GM10266 (cell line): Measurements from ENCODE around the gene NOP58.

Source experiments
- DNase-seq: peaks from one replicate; pipeline ENCODE4 v3.0.0; 2012; ENCODE audit errors: extremely low spot score
- TF ChIP-seq, protein P1 (sequence below): IDR thresholded peaks from 2 replicates; pipeline ENCODE4 v1.5.1; 2012; ENCODE audit warnings: mild to moderate bottlenecking, low read depth; ENCODE audit not compliant: control insufficient read depth, insufficient read depth; ENCODE audit errors: missing control alignments

NOP58 gene

DNA sequence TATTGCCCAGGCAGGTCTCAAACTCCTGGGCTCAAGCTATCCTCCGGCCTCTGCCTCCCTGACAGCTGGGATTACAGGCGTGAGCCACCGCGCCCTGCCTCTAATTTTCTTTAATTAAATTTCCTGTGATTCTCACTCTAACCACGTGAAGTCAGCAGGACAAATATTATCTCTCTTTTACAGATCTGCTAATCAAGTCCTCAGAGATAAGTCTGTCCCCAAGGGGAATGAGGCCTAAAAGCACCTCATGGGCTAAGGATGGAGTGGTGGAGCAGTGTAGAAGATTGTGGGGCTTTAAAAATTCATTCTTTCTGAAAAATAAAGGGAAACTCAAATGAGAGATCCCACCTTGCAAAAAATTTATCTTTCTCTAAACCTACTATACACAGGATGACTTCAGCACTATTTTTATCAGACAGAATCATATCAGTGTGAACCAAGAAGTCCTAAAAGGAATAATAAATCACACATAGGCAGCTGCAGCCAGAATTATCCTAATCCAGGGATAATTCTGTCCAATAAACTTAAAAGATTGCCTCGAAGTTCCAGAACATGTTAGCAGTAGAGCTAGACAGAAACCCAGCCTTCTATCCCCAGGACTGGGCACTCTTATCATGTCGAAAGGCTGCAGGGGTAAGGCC, 72.3 kb downstream of the NOP58 start:
- no peak for DNase-seq
- TF ChIP-seq, protein P1, sequence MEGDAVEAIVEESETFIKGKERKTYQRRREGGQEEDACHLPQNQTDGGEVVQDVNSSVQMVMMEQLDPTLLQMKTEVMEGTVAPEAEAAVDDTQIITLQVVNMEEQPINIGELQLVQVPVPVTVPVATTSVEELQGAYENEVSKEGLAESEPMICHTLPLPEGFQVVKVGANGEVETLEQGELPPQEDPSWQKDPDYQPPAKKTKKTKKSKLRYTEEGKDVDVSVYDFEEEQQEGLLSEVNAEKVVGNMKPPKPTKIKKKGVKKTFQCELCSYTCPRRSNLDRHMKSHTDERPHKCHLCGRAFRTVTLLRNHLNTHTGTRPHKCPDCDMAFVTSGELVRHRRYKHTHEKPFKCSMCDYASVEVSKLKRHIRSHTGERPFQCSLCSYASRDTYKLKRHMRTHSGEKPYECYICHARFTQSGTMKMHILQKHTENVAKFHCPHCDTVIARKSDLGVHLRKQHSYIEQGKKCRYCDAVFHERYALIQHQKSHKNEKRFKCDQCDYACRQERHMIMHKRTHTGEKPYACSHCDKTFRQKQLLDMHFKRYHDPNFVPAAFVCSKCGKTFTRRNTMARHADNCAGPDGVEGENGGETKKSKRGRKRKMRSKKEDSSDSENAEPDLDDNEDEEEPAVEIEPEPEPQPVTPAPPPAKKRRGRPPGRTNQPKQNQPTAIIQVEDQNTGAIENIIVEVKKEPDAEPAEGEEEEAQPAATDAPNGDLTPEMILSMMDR: no peak

DNA sequence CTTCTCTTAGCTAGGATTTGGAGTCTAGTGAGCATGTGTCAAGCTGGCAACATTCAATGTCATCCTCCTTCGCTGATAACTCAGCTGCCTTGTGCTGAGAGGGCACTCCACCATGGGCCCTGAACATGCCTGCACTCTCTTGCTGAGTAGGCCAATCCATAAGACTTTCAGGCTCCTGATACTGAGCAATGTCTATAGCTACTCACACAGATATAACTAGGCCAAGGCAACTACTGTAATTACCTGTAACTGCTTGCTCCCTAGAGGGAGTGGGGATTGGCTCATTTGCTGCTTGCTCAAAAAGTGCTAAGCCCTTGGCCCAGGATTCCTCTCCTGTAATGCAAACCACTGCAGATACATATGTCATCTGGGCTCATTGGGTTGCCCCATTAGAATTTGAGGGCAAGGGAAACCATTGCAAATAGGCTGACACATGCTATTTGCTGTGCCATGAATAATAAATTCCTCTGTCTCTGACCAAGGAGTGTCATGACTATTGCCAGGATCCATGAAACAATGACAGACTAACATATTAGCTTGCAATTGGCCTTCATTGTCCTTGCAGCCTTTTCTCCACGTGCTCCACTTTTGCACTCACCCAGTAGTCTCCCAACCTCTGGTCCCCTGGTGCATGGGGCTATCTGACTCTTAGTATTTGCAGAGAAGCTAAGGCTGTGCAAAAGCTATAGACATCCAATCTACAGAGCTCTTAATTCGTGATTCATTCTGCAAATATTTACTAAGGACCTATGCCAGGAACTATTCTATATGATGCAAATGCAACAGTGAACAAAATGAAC, 73.7 kb downstream of the NOP58 start:
- TF ChIP-seq, protein P1: no peak
- no peak for DNase-seq

DNA sequence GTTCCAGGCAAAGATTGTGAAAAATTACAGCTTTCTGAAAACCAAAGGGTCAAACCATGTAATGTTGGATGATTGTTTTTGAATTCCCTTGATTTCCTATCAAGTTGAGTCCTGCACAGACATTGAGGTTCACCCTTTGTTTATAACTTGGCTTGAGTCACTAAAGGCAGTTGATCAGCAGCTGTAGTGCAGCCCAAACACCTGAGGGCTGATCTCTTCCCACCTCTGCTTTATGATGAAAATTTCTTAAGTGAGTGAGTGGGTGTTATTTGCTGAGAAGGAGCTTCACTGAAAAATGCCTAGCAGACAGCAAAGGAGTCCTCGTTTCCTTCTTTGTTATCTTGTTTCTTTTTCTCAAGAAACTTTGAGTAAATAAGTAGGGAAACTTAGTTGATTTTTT, 78.6 kb downstream of the NOP58 start:
- TF ChIP-seq, protein P1: no peak
- no peak for DNase-seq

DNA sequence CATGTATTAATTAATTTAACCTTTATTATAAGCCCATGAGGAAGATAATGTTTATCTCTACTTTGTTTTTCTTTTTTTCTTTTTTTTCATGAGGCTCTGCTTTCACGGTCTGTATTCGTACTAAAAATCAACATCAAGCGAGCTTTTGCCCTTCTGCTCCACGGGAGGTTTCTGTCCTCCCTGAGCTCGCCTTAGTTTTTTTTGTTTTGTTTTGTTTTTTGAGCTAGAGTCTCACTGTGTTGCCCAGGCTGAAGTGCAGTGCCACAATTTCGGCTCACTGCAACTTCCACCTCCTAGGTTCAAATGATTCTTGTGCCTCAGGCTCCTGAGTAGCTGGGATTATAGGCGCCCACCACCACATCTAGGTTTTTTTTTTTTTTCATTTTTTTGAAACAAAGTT, 80.6 kb downstream of the NOP58 start:
- DNase-seq: no peak
- TF ChIP-seq, protein P1: no peak
